H9 (cell line): ENCODE data around the gene TRPV3. TPM values are rescaled to one million over a fixed set of nuclear protein-coding genes. Genes with fewer than 3 reads are reported as not detected.
A peak's percentile ranks its signal among the peaks of the same experiment; 100 is the strongest.

Source experiments
- DNase-seq: peaks from one replicate; pipeline ENCODE4 v3.0.0-alpha.2; 2017
- H2AFZ ChIP-seq: one replicate; pipeline ENCODE4 v1.6.1; 2013; ENCODE audit warnings: mild to moderate bottlenecking, low read length, control low read depth, moderate library complexity
- H2AK5ac ChIP-seq: 2 replicates; pipeline ENCODE4 v1.6.1; 2013; ENCODE audit warnings: low read length, control low read depth, mixed read lengths; ENCODE audit not compliant: insufficient read length
- H2BK120ac ChIP-seq: one replicate; pipeline ENCODE4 v1.6.1; 2013; ENCODE audit warnings: low read depth, mild to moderate bottlenecking, low read length, control low read depth, inconsistent platforms; ENCODE audit not compliant: poor library complexity, severe bottlenecking
- H2BK12ac ChIP-seq: 2 replicates; pipeline ENCODE4 v1.6.1; 2013; ENCODE audit warnings: low read length, control low read depth, mixed read lengths, low read depth; ENCODE audit not compliant: insufficient read length
- H2BK15ac ChIP-seq: 2 replicates; pipeline ENCODE4 v1.6.1; 2013; ENCODE audit warnings: low read depth, low read length, control low read depth
- H2BK20ac ChIP-seq: one replicate; pipeline ENCODE4 v1.6.1; 2013; ENCODE audit warnings: low read depth, mild to moderate bottlenecking, low read length, control low read depth, inconsistent platforms; ENCODE audit not compliant: poor library complexity, severe bottlenecking
- H2BK5ac ChIP-seq: 2 replicates; pipeline ENCODE4 v1.6.1; 2013; ENCODE audit warnings: low read length, control low read depth, mixed read lengths; ENCODE audit not compliant: insufficient read length
- H3K14ac ChIP-seq: 2 replicates; pipeline ENCODE4 v1.6.1; 2013; ENCODE audit warnings: low read length, control low read depth; ENCODE audit not compliant: insufficient read depth
- H3K18ac ChIP-seq: 2 replicates; pipeline ENCODE4 v1.6.1; 2013; ENCODE audit warnings: low read depth, mild to moderate bottlenecking, mixed read lengths, low read length, control low read depth; ENCODE audit not compliant: insufficient read length
- H3K23ac ChIP-seq: 2 replicates; pipeline ENCODE4 v1.6.1; 2013; ENCODE audit warnings: low read length, control low read depth, mixed read lengths, low read depth; ENCODE audit not compliant: insufficient read length
- H3K23me2 ChIP-seq: 2 replicates; pipeline ENCODE4 v1.6.1; 2013; ENCODE audit warnings: low read depth, mild to moderate bottlenecking, mixed read lengths, low read length, control low read depth; ENCODE audit not compliant: insufficient read length, poor library complexity, severe bottlenecking
- H3K27ac ChIP-seq: 2 replicates; pipeline ENCODE4 v1.5.1; 2013; ENCODE audit warnings: low read length, control low read depth, mixed read lengths, low read depth; ENCODE audit not compliant: insufficient read length
- H3K27me3 ChIP-seq: 2 replicates; pipeline ENCODE4 v1.6.1; 2013; ENCODE audit warnings: low read length, control low read depth, inconsistent platforms; ENCODE audit not compliant: insufficient read depth
- H3K4ac ChIP-seq: 2 replicates; pipeline ENCODE4 v1.6.1; 2013; ENCODE audit warnings: low read depth, mild to moderate bottlenecking, control low read depth, inconsistent platforms, low read length, moderate library complexity
- H3K4me1 ChIP-seq: 2 replicates; pipeline ENCODE4 v1.6.1; 2013; ENCODE audit warnings: low read length, control low read depth, inconsistent platforms; ENCODE audit not compliant: insufficient read depth
- H3K4me2 ChIP-seq: 2 replicates; pipeline ENCODE4 v1.6.1; 2013; ENCODE audit warnings: low read length, control low read depth, mixed read lengths; ENCODE audit not compliant: insufficient read length, insufficient read depth
- H3K56ac ChIP-seq: 2 replicates; pipeline ENCODE4 v1.6.1; 2013; ENCODE audit warnings: low read depth, mild to moderate bottlenecking, mixed read lengths, low read length, control low read depth; ENCODE audit not compliant: insufficient read length
- H3K79me1 ChIP-seq: 2 replicates; pipeline ENCODE4 v1.6.1; 2013; ENCODE audit warnings: low read depth, mild to moderate bottlenecking, moderate library complexity, low read length, control low read depth, inconsistent platforms; ENCODE audit not compliant: insufficient read depth, poor library complexity, severe bottlenecking
- H3K79me2 ChIP-seq: 2 replicates; pipeline ENCODE4 v1.6.1; 2013; ENCODE audit warnings: low read length, control low read depth, inconsistent platforms; ENCODE audit not compliant: insufficient read depth
- H3K9ac ChIP-seq: 2 replicates; pipeline ENCODE4 v1.6.1; 2013; ENCODE audit warnings: low read length, control low read depth, mixed read lengths; ENCODE audit not compliant: insufficient read length; ENCODE audit errors: extremely low read depth
- H3K9me3 ChIP-seq: one replicate; pipeline ENCODE4 v1.6.1; 2013; ENCODE audit warnings: low read depth, low read length, inconsistent platforms; ENCODE audit not compliant: control insufficient read depth
- H3T11ph ChIP-seq: one replicate; pipeline ENCODE4 v1.6.1; 2013; ENCODE audit warnings: mild to moderate bottlenecking, low read length, control low read depth, inconsistent platforms
- H4K20me1 ChIP-seq: one replicate; pipeline ENCODE4 v1.6.1; 2013; ENCODE audit not compliant: control insufficient read depth, insufficient read length, insufficient read depth
- H4K5ac ChIP-seq: 2 replicates; pipeline ENCODE4 v1.6.1; 2013; ENCODE audit warnings: low read depth, mild to moderate bottlenecking, mixed read lengths, low read length, control low read depth; ENCODE audit not compliant: insufficient read length
- H4K8ac ChIP-seq: replicated peaks from 2 replicates; pipeline ENCODE4 v1.6.1; 2013; ENCODE audit warnings: low read length, control low read depth, mixed read lengths, low read depth; ENCODE audit not compliant: insufficient read length
- H4K91ac ChIP-seq: 2 replicates; pipeline ENCODE4 v1.6.1; 2013; ENCODE audit warnings: low read depth, mild to moderate bottlenecking, moderate library complexity, mixed read lengths, low read length, control low read depth; ENCODE audit not compliant: insufficient read length
- H3K27ac Mint-ChIP-seq, 3 experiments: 2 replicates in 2 of 3; 3 replicates in 1 of 3; pipeline ENCODE4 v1.8.0; 2020 to 2021; ENCODE audit warnings: mixed read lengths in 3 of 3, mild to moderate bottlenecking in 1 of 3, moderate library complexity in 1 of 3
- H3K27me3 Mint-ChIP-seq: 2 replicates; pipeline ENCODE4 v1.8.0; 2021; ENCODE audit warnings: low read depth, mild to moderate bottlenecking, moderate library complexity, mixed read lengths
- H3K36me3 Mint-ChIP-seq, 3 experiments: 2 replicates in 2 of 3; 3 replicates in 1 of 3; pipeline ENCODE4 v1.8.0; 2020 to 2021; ENCODE audit warnings: low read depth in 3 of 3, mixed read lengths in 3 of 3; ENCODE audit not compliant: insufficient read depth in 1 of 3
- H3K4me1 Mint-ChIP-seq, 2 experiments: 2 replicates each; pipeline ENCODE4 v1.8.0; 2020; ENCODE audit warnings: mixed read lengths in 2 of 2
- H3K4me3 Mint-ChIP-seq, 2 experiments: 2 replicates in 1 of 2; 3 replicates in 1 of 2; pipeline ENCODE4 v1.8.0; 2020 to 2021; ENCODE audit warnings: mild to moderate bottlenecking in 2 of 2, mixed read lengths in 2 of 2, moderate library complexity in 1 of 2
- H3K9me3 Mint-ChIP-seq, 2 experiments: 2 replicates in 1 of 2; 3 replicates in 1 of 2; pipeline ENCODE4 v1.8.0; 2020; ENCODE audit warnings: mild to moderate bottlenecking in 2 of 2, mixed read lengths in 2 of 2, moderate library complexity in 1 of 2
- CTCF ChIP-seq: fragments of 200-600 bp; sonication (generic); conservative IDR thresholded peaks from 3 replicates; pipeline ENCODE4 v1.8.0; 2021; ENCODE audit warnings: antibody characterized with exemption, mild to moderate bottlenecking
- WGBS: extraction: QIAGEN DNeasy Blood & Tissue Kit; methylation state at CpG from one replicate; pipeline ENCODE4 v1.1.7; 2013; ENCODE audit warnings: missing lambda C conversion rate, low lambda C conversion rate, mixed read lengths; ENCODE audit not compliant: insufficient read length; ENCODE audit errors: extremely low coverage; 5-methylcytosine and 5-hydroxymethylcytosine counted together
- total RNA-seq: library from RNA; stranded (reverse); gene quantifications from 2 replicates; pipeline ENCODE4 v1.2.1, GENCODE V29; 2021

TRPV3 gene
- total RNA-seq, 1 experiment from 2014 or later, result 0.63 TPM

DNA sequence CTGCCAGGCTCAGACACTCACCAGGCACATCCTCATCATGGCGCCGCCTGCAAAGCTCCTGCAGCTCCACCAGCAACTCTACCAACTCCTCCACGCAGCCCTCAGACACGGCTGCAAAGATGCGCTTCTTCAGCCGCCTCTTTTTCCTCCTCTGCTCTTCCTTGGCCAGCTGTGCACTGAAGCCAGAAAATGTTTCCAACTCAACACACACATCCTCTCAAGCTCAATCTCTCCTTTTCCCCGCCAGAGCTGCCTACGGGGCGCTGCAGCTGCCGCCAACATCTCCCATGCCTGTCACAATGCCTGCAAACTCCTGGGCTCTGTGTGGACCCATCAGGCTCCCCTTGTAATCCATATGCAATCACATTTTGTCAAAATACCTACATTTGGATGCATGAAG, 14.2 kb downstream of the TRPV3 start:
- Histone ChIP-seq H3K27me3 (no peaks in the 10 kb centered on the region), H3T11ph (no peak overlapping the region), H2BK5ac (no peak overlapping the region), H2BK20ac (no peak overlapping the region), H4K91ac (no peak overlapping the region), H3K4me1 (no peaks in the 10 kb centered on the region), H4K20me1 (no peaks in the 10 kb centered on the region), H3K79me1 (no peaks in the 10 kb centered on the region), H3K23ac (no peak overlapping the region), H3K23me2 (no peaks in the 10 kb centered on the region), H4K8ac (no peak overlapping the region), H3K56ac (no peak overlapping the region), H3K9ac (no peak overlapping the region), H2BK15ac (no peak overlapping the region), H4K5ac (no peak overlapping the region), H3K18ac (no peak overlapping the region), H2BK120ac (no peak overlapping the region), H2BK12ac (no peak overlapping the region), H3K4ac (no peak overlapping the region), H3K27ac (no peak overlapping the region), H3K14ac (no peak overlapping the region), H2AK5ac (no peak overlapping the region), H3K4me2 (no peak overlapping the region), H3K9me3 (no peaks in the 10 kb centered on the region), H3K79me2 (no peaks in the 10 kb centered on the region), H2AFZ (no peak overlapping the region)
- WGBS, result no CpG with 5 or more reads among the region's 10 CpGs
- Mint-ChIP-seq H3K27ac (peak overlapping the region in 1 of 3 experiments; percentile 21; a peak in 2 of 7 replicates), H3K9me3 (no peaks in the 10 kb centered on the region; a peak in 1 of 5 replicates), H3K27me3 (peaks cover 2% of the 10 kb centered on the region), H3K4me1 (no peaks in the 10 kb centered on the region), H3K4me3 (no peak overlapping the region), H3K36me3 (no peaks in the 10 kb centered on the region)
- no peak for DNase-seq
- no peak for TF ChIP-seq CTCF
